T-helper 2 cell treated with Interferon-gamma antibody and Interleukin-4, amounts not matched to agents 5 μg/mL and 100 μg/mL, for 36 hours (primary cell): Measurements from ENCODE around the gene TEX19.

ENCODE experiments used
- DNase-seq: peaks from one replicate; pipeline ENCODE4 v3.0.0; 2021; ENCODE audit warnings: low spot score
- H3K27ac Mint-ChIP-seq: one replicate; pipeline ENCODE4 v1.8.0; 2021; ENCODE audit warnings: mild to moderate bottlenecking, mixed read lengths
- H3K27me3 Mint-ChIP-seq: one replicate; pipeline ENCODE4 v1.8.0; 2021; ENCODE audit warnings: low read depth, mixed read lengths
- H3K36me3 Mint-ChIP-seq: one replicate; pipeline ENCODE4 v1.8.0; 2021; ENCODE audit warnings: low read depth, mixed read lengths
- H3K4me1 Mint-ChIP-seq: one replicate; pipeline ENCODE4 v1.8.0; 2021; ENCODE audit warnings: low read depth, mixed read lengths
- H3K4me3 Mint-ChIP-seq: one replicate; pipeline ENCODE4 v1.8.0; 2022; ENCODE audit warnings: mild to moderate bottlenecking, moderate library complexity, mixed read lengths
- H3K9me3 Mint-ChIP-seq: one replicate; pipeline ENCODE4 v1.8.0; 2021; ENCODE audit warnings: mixed read lengths

TEX19 gene

GRCh38 chr17:82388922-82389283 lies 29.9 kb downstream of the TEX19 start:
- no peaks in the 10 kb centered on the region for H3K9me3 Mint-ChIP-seq
- DNase-seq = no peak
- H3K27ac Mint-ChIP-seq = no peak overlapping the region
- H3K4me1 Mint-ChIP-seq = peaks cover 3% of the 10 kb centered on the region
- H3K36me3 Mint-ChIP-seq = no peaks in the 10 kb centered on the region
- no peak overlapping the region for H3K4me3 Mint-ChIP-seq
- peaks cover 5% of the 10 kb centered on the region for H3K27me3 Mint-ChIP-seq

GRCh38 chr17:82389379-82389778 lies 30.3 kb downstream of the TEX19 start:
- H3K27ac Mint-ChIP-seq = no peak overlapping the region
- peaks cover 3% of the 10 kb centered on the region for H3K4me1 Mint-ChIP-seq
- H3K27me3 Mint-ChIP-seq = peaks cover 5% of the 10 kb centered on the region
- no peak overlapping the region for H3K4me3 Mint-ChIP-seq
- no peak for DNase-seq
- no peaks in the 10 kb centered on the region for H3K9me3 Mint-ChIP-seq
- H3K36me3 Mint-ChIP-seq = no peaks in the 10 kb centered on the region

- no peak overlapping the region for H3K4me3 Mint-ChIP-seq
- peaks cover 5% of the 10 kb centered on the region for H3K27me3 Mint-ChIP-seq
- H3K9me3 Mint-ChIP-seq = no peaks in the 10 kb centered on the region
- DNase-seq = no peak
- H3K36me3 Mint-ChIP-seq = no peaks in the 10 kb centered on the region
- peaks cover 3% of the 10 kb centered on the region for H3K4me1 Mint-ChIP-seq
- no peak overlapping the region for H3K27ac Mint-ChIP-seq
Observed at GRCh38 chr17:82390015-82390859, 31.2 kb downstream of the TEX19 start.

- no peak for DNase-seq
- H3K4me3 Mint-ChIP-seq = no peak overlapping the region
- peaks cover 5% of the 10 kb centered on the region for H3K27me3 Mint-ChIP-seq
- H3K9me3 Mint-ChIP-seq = no peaks in the 10 kb centered on the region
- H3K27ac Mint-ChIP-seq = no peak overlapping the region
- no peaks in the 10 kb centered on the region for H3K36me3 Mint-ChIP-seq
- peaks cover 3% of the 10 kb centered on the region for H3K4me1 Mint-ChIP-seq
Observed at GRCh38 chr17:82390860-82391435, 31.9 kb downstream of the TEX19 start.

- Mint-ChIP-seq H3K27ac (no peak overlapping the region), H3K9me3 (no peaks in the 10 kb centered on the region), H3K4me3 (no peak overlapping the region)
Observed at GRCh38 chr17:82391496-82392066, 32.5 kb downstream of the TEX19 start.

GRCh38 chr17:82392209-82392920 lies 33.3 kb downstream of the TEX19 start:
- no peaks in the 10 kb centered on the region for H3K36me3 Mint-ChIP-seq
- H3K4me1 Mint-ChIP-seq = peaks cover 3% of the 10 kb centered on the region
- no peak for DNase-seq
- H3K27me3 Mint-ChIP-seq = peaks cover 4% of the 10 kb centered on the region
- no peaks in the 10 kb centered on the region for H3K9me3 Mint-ChIP-seq
- no peak overlapping the region for H3K4me3 Mint-ChIP-seq
- no peak overlapping the region for H3K27ac Mint-ChIP-seq

More at GRCh38 chr17:82391496-82392066, 32.5 kb downstream of the TEX19 start:
- Mint-ChIP-seq H3K27me3 (peaks cover 5% of the 10 kb centered on the region), H3K4me1 (peaks cover 3% of the 10 kb centered on the region), H3K36me3 (no peaks in the 10 kb centered on the region)
- no peak for DNase-seq

GRCh38 chr17:82392941-82393340 lies 33.9 kb downstream of the TEX19 start:
- no peak for DNase-seq
- H3K4me1 Mint-ChIP-seq = no peaks in the 10 kb centered on the region
- H3K27me3 Mint-ChIP-seq = no peaks in the 10 kb centered on the region
- no peak overlapping the region for H3K4me3 Mint-ChIP-seq
- H3K9me3 Mint-ChIP-seq = no peaks in the 10 kb centered on the region
- H3K27ac Mint-ChIP-seq = no peak overlapping the region
- no peaks in the 10 kb centered on the region for H3K36me3 Mint-ChIP-seq

GRCh38 chr17:82394278-82394677 lies 35.2 kb downstream of the TEX19 start:
- Mint-ChIP-seq H3K4me1 (no peaks in the 10 kb centered on the region), H3K4me3 (no peak overlapping the region), H3K27ac (no peak overlapping the region), H3K36me3 (no peaks in the 10 kb centered on the region), H3K27me3 (no peaks in the 10 kb centered on the region), H3K9me3 (no peaks in the 10 kb centered on the region)
- no peak for DNase-seq

GRCh38 chr17:82396601-82397435 lies 37.8 kb downstream of the TEX19 start:
- DNase-seq = no peak
- H3K36me3 Mint-ChIP-seq = peaks cover 8% of the 10 kb centered on the region

GRCh38 chr17:82397449-82398335 lies 38.6 kb downstream of the TEX19 start:
- Mint-ChIP-seq H3K36me3 (peaks cover 9% of the 10 kb centered on the region), H3K9me3 (no peaks in the 10 kb centered on the region), H3K27ac (no peak overlapping the region), H3K4me1 (peaks cover 10% of the 10 kb centered on the region), H3K27me3 (no peaks in the 10 kb centered on the region), H3K4me3 (no peak overlapping the region)
- DNase-seq = no peak

More at GRCh38 chr17:82396601-82397435, 37.8 kb downstream of the TEX19 start:
- Mint-ChIP-seq H3K4me1 (peaks cover 10% of the 10 kb centered on the region), H3K9me3 (no peaks in the 10 kb centered on the region), H3K27me3 (no peaks in the 10 kb centered on the region), H3K4me3 (no peak overlapping the region), H3K27ac (no peak overlapping the region)

GRCh38 chr17:82399041-82399441 lies 40.0 kb downstream of the TEX19 start:
- H3K36me3 Mint-ChIP-seq = peaks cover 17% of the 10 kb centered on the region
- H3K27me3 Mint-ChIP-seq = no peaks in the 10 kb centered on the region
- H3K4me3 Mint-ChIP-seq = no peak overlapping the region
- H3K4me1 Mint-ChIP-seq = peaks cover 10% of the 10 kb centered on the region
- H3K27ac Mint-ChIP-seq = no peak overlapping the region
- DNase-seq = no peak
- H3K9me3 Mint-ChIP-seq = no peaks in the 10 kb centered on the region

GRCh38 chr17:82399601-82400101 lies 40.6 kb downstream of the TEX19 start:
- no peak overlapping the region for H3K4me3 Mint-ChIP-seq
- peaks cover 10% of the 10 kb centered on the region for H3K4me1 Mint-ChIP-seq
- H3K9me3 Mint-ChIP-seq = no peaks in the 10 kb centered on the region
- H3K36me3 Mint-ChIP-seq = peaks cover 17% of the 10 kb centered on the region
- H3K27me3 Mint-ChIP-seq = no peaks in the 10 kb centered on the region
- no peak for DNase-seq
- no peak overlapping the region for H3K27ac Mint-ChIP-seq
